ENCODE measurements around the gene TDRD7. TPM values are rescaled to one million over a fixed set of nuclear protein-coding genes. Genes with fewer than 3 reads are reported as not detected.

TDRD7 gene
- total RNA-seq, 1 donor from 2014 or later, result 20.4 TPM

DNA sequence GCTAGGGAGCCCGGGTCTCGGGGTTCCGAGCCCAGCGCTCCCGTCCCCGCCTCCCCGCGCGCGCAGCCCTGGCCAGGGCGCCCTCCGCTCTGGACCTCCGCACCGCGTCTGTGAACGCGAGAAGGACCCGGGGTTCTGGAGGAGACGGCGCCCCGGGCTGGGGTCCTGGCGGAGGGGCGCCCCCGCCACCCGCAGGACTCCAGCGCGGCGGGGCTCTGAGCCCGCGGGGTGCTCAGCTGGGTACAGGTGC lies 90.0 kb downstream of the TDRD7 start:
- peaks cover 4% of the 10 kb centered on the region for H3K9me3 Mint-ChIP-seq (ENCODE audit: unreplicated experiment)
- no peak for FAIRE-seq
- Histone ChIP-seq H3K9me3 (ENCODE audit: insufficient read depth, low read depth, low read length) (no peaks in the 10 kb centered on the region), H3K9ac (ENCODE audit: low read length) (no peak overlapping the region), H3K27me3 (ENCODE audit: insufficient read depth, low read length) (peaks cover 60% of the 10 kb centered on the region), H3K4me3 (ENCODE audit: insufficient read depth, low read depth, low read length) (peak overlapping the region; percentile 37), H3K36me3 (ENCODE audit: insufficient read depth, low read length) (no peaks in the 10 kb centered on the region), H3K27ac (ENCODE audit: low read depth, low read length) (no peak overlapping the region), H2AFZ (ENCODE audit: low read depth, low read length) (no peak overlapping the region), H4K20me1 (ENCODE audit: insufficient read depth, low read length) (no peaks in the 10 kb centered on the region), H3K4me1 (ENCODE audit: insufficient read depth, low read length) (peaks cover 2% of the 10 kb centered on the region), H3K4me2 (ENCODE audit: low read length) (peak overlapping the region; percentile 80), H3K79me2 (ENCODE audit: insufficient read depth, low read length) (no peaks in the 10 kb centered on the region)
- H3K27ac Mint-ChIP-seq (ENCODE audit: unreplicated experiment), result no peak overlapping the region
- H3K4me1 Mint-ChIP-seq (ENCODE audit: low read depth, unreplicated experiment), result peaks cover 3% of the 10 kb centered on the region
- TF ChIP-seq, protein P1, sequence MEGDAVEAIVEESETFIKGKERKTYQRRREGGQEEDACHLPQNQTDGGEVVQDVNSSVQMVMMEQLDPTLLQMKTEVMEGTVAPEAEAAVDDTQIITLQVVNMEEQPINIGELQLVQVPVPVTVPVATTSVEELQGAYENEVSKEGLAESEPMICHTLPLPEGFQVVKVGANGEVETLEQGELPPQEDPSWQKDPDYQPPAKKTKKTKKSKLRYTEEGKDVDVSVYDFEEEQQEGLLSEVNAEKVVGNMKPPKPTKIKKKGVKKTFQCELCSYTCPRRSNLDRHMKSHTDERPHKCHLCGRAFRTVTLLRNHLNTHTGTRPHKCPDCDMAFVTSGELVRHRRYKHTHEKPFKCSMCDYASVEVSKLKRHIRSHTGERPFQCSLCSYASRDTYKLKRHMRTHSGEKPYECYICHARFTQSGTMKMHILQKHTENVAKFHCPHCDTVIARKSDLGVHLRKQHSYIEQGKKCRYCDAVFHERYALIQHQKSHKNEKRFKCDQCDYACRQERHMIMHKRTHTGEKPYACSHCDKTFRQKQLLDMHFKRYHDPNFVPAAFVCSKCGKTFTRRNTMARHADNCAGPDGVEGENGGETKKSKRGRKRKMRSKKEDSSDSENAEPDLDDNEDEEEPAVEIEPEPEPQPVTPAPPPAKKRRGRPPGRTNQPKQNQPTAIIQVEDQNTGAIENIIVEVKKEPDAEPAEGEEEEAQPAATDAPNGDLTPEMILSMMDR (IDR thresholded peaks at IDR 0.05; ENCODE audit: insufficient read depth, low read depth, low read length), result no peak
- no peak for TF ChIP-seq EZH2 (IDR thresholded peaks at IDR 0.05; ENCODE audit: insufficient read depth, low read length)
- DNase-seq (ENCODE audit: low read depth), result no peak
- H3K4me3 Mint-ChIP-seq (ENCODE audit: unreplicated experiment), result no peak overlapping the region
- peaks cover 50% of the 10 kb centered on the region for H3K27me3 Mint-ChIP-seq (ENCODE audit: low read depth, unreplicated experiment)
- peaks cover 5% of the 10 kb centered on the region for H3K36me3 Mint-ChIP-seq (ENCODE audit: low read depth, unreplicated experiment)

DNA sequence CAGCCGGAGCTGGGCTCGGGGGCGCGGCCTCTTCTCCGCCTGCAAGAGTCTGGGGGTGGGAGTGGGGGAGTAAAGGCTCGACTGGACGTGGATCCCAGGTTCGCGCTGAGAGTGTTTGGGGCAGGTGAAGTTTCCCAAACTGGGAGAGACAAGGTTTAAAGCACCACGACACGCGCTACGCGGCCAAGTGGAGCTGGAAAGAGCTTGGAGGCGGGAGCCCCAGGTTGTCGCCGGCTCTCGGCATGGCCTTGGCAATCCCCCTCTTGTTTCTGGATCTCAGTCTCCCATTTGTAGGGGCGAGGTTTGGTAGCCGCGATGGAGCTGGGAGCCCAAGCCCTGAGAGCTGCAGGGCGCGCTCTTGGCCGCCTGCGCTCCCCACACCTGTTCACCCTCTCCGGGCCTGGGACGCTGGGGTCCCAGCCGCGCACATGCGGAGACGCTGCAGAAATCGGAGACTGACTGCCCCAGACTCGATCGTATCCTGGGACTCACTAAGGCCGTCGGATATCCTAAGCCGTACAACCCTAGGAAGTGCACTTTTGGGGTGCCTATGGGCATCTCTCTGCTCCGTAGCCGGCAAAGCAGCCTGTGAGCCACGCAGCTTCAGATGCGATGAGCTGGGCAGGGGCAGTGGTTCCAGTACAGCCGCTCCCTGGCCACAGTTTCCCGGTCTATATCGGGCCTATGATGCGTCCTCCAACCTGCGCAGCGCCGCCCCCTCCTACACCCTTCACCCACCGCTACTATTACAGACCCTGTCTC lies 90.5 kb downstream of the TDRD7 start:
- H3K27ac ChIP-seq (ENCODE audit: low read depth, low read length), result no peak overlapping the region

More for the DNA sequence above, 90.5 kb downstream of the TDRD7 start:
- no peak for DNase-seq (ENCODE audit: low read depth)
- Histone ChIP-seq H3K27me3 (ENCODE audit: insufficient read depth, low read length) (peaks cover 60% of the 10 kb centered on the region), H3K4me2 (ENCODE audit: low read length) (peak overlapping the region; percentile 80), H3K9me3 (ENCODE audit: insufficient read depth, low read depth, low read length) (no peaks in the 10 kb centered on the region), H3K4me3 (ENCODE audit: insufficient read depth, low read depth, low read length) (no peak overlapping the region), H4K20me1 (ENCODE audit: insufficient read depth, low read length) (no peaks in the 10 kb centered on the region), H2AFZ (ENCODE audit: low read depth, low read length) (peak overlapping the region; percentile 10), H3K4me1 (ENCODE audit: insufficient read depth, low read length) (peaks cover 2% of the 10 kb centered on the region), H3K79me2 (ENCODE audit: insufficient read depth, low read length) (no peaks in the 10 kb centered on the region), H3K9ac (ENCODE audit: low read length) (no peak overlapping the region), H3K36me3 (ENCODE audit: insufficient read depth, low read length) (no peaks in the 10 kb centered on the region)
- H3K4me1 Mint-ChIP-seq (ENCODE audit: low read depth, unreplicated experiment), result peaks cover 3% of the 10 kb centered on the region
- no peak overlapping the region for H3K27ac Mint-ChIP-seq (ENCODE audit: unreplicated experiment)
- H3K9me3 Mint-ChIP-seq (ENCODE audit: unreplicated experiment), result peaks cover 4% of the 10 kb centered on the region
- peak overlapping the region; percentile 60 for H3K4me3 Mint-ChIP-seq (ENCODE audit: unreplicated experiment)
- H3K36me3 Mint-ChIP-seq (ENCODE audit: low read depth, unreplicated experiment), result peaks cover 2% of the 10 kb centered on the region
- no peak for FAIRE-seq
- TF ChIP-seq, protein P1 (IDR thresholded peaks at IDR 0.05; ENCODE audit: insufficient read depth, low read depth, low read length), result no peak
- peak; percentile 68 for TF ChIP-seq EZH2 (IDR thresholded peaks at IDR 0.05; ENCODE audit: insufficient read depth, low read length)
- peaks cover 50% of the 10 kb centered on the region for H3K27me3 Mint-ChIP-seq (ENCODE audit: low read depth, unreplicated experiment)
